ENCODE measurements around the gene SLC26A1. TPM values are rescaled to one million over a fixed set of nuclear protein-coding genes. Genes with fewer than 3 reads are reported as not detected.
"Not testable (repeated sequence)": the region's sequence is repeated elsewhere in the genome, so short reads cannot be mapped to it uniquely, and the experiment has no call there.

Gene SLC26A1
- total and polyA plus RNA-seq, 2 of the 13 experiments (the other 11 are each of a cell fraction or from before 2014, with no cell fraction given): 5.4 to 22.9 TPM

- ATAC-seq: no peak
- in situ Hi-C loops (cut with HindIII; ENCODE audit: extremely low pct_ligation_motif_present, low pct_unique_long_range_greater_than_20kb) (no loop called here), intact Hi-C loops (cut with micrococcal nuclease; ENCODE audit: unreplicated experiment) (no loop called here)
- FAIRE-seq: no peak
- H3K27me3 ChIP-seq (ENCODE audit: control insufficient read depth in 1 of 2, insufficient read depth in 2 of 2, low read length in 2 of 2): peaks cover 9 to 29% of the 10 kb centered on the region in 2 experiments; a peak in 4 of 5 replicates
- H3K79me2 ChIP-seq (ENCODE audit: insufficient read depth, low read length): no peaks in the 10 kb centered on the region
- H3K9me3 ChIP-seq (ENCODE audit: low read length): no peaks in the 10 kb centered on the region
- H3K27ac ChIP-seq (ENCODE audit: extremely low read length, insufficient read depth, low read length): no peak overlapping the region
- H3K9ac ChIP-seq (ENCODE audit: insufficient read depth, low read depth, low read length): no peak overlapping the region
- H2AFZ ChIP-seq (ENCODE audit: low read length): no peak overlapping the region
- H3K4me3 ChIP-seq (replicated peaks in 1 of 3; ENCODE audit: insufficient read depth in 1 of 3, low read depth in 2 of 3, low read length in 3 of 3): no peak overlapping the region
- WGBS (ENCODE audit: low lambda C conversion rate): 33% methylated on average over 4 of the region's 18 CpGs
- BruUV-seq (replicated peaks): no TSS peak
- POLR2A ChIA-PET: no interaction called here
- TF ChIP-seq ZGPAT (CRISPR knock-in tag; IDR thresholded peaks at IDR 0.05) (no peak), KDM2A (CRISPR knock-in tag; IDR thresholded peaks at IDR 0.05; ENCODE audit: borderline replicate concordance, low read depth) (no peak), SOX5 (CRISPR knock-in tag; IDR thresholded peaks at IDR 0.05; ENCODE audit: borderline replicate concordance) (no peak), WIZ (CRISPR knock-in tag; IDR thresholded peaks at IDR 0.05) (no peak), MIXL1 (CRISPR knock-in tag; IDR thresholded peaks at IDR 0.05) (no peak), KDM5A (IDR thresholded peaks at IDR 0.05; ENCODE audit: borderline replicate concordance, low read length) (no peak), ZNF550 (CRISPR knock-in tag; IDR thresholded peaks at IDR 0.05; ENCODE audit: borderline replicate concordance) (no peak), REPIN1 (CRISPR knock-in tag; IDR thresholded peaks at IDR 0.05; ENCODE audit: borderline replicate concordance, low read depth) (no peak), ZNF180 (CRISPR knock-in tag; IDR thresholded peaks at IDR 0.05; ENCODE audit: borderline replicate concordance, low read depth) (no peak), MED8 (CRISPR knock-in tag; IDR thresholded peaks at IDR 0.05; ENCODE audit: insufficient replicate concordance) (no peak), ZNF280B (CRISPR knock-in tag; IDR thresholded peaks at IDR 0.05; ENCODE audit: borderline replicate concordance) (no peak), ATF7-NPFF (CRISPR knock-in tag; IDR thresholded peaks at IDR 0.05; ENCODE audit: low read depth) (no peak)
- H4K20me1 ChIP-seq (ENCODE audit: insufficient read depth, low read length): no peaks in the 10 kb centered on the region
- no peaks in the 10 kb centered on the region for H3K36me3 ChIP-seq (replicated peaks in 1 of 2; ENCODE audit: control insufficient read depth in 1 of 2, insufficient read depth in 2 of 2, low read length in 2 of 2)
- peaks cover 30% of the 10 kb centered on the region for H3K4me1 ChIP-seq (ENCODE audit: insufficient read depth, low read length)
- CTCF ChIA-PET (ENCODE audit: low intra/inter-chr PET ratio, low total read pairs): no interaction called here
- no peak for DNase-seq (ENCODE audit: low spot score)
- H3K4me2 ChIP-seq (ENCODE audit: low read depth, low read length): no peak overlapping the region
Measured at GRCh38 chr4:999882-1000425, 6.8 kb upstream of the SLC26A1 start.

GRCh38 chr4:999240-999863 is 6.1 kb upstream of the SLC26A1 start:
- H3K36me3 ChIP-seq (replicated peaks in 1 of 2; ENCODE audit: control insufficient read depth in 1 of 2, insufficient read depth in 2 of 2, low read length in 2 of 2); ATAC-seq; H3K79me2 ChIP-seq (ENCODE audit: insufficient read depth, low read length); H3K9me3 ChIP-seq (ENCODE audit: low read length); H3K27ac ChIP-seq (ENCODE audit: extremely low read length, insufficient read depth, low read length); intact Hi-C loops (cut with micrococcal nuclease; ENCODE audit: unreplicated experiment); H3K4me3 ChIP-seq (replicated peaks in 1 of 3; ENCODE audit: insufficient read depth in 1 of 3, low read depth in 2 of 3, low read length in 3 of 3); H2AFZ ChIP-seq (ENCODE audit: low read length); DNase-seq (ENCODE audit: low spot score); FAIRE-seq; H4K20me1 ChIP-seq (ENCODE audit: insufficient read depth, low read length); H3K4me2 ChIP-seq (ENCODE audit: low read depth, low read length); H3K9ac ChIP-seq (ENCODE audit: insufficient read depth, low read depth, low read length); in situ Hi-C loops (cut with HindIII; ENCODE audit: extremely low pct_ligation_motif_present, low pct_unique_long_range_greater_than_20kb); BruUV-seq (replicated peaks); CTCF ChIA-PET (ENCODE audit: low intra/inter-chr PET ratio, low total read pairs); POLR2A ChIA-PET: not testable (repeated sequence)
- WGBS (ENCODE audit: low lambda C conversion rate): 52% methylated on average over 14 of the region's 21 CpGs
- H3K27me3 ChIP-seq (ENCODE audit: control insufficient read depth in 1 of 2, insufficient read depth in 2 of 2, low read length in 2 of 2): peaks cover 9 to 23% of the 10 kb centered on the region in 2 experiments; a peak in 4 of 5 replicates
- H3K4me1 ChIP-seq (ENCODE audit: insufficient read depth, low read length): peaks cover 36% of the 10 kb centered on the region

Data from HepG2 (cell line).